K562 (cell line): ENCODE measurements around the gene FGF16. TPM values are rescaled to one million over a fixed set of nuclear protein-coding genes. Genes with fewer than 3 reads are reported as not detected.

Experiments
- ATAC-seq: fragments of 200-7000 bp; cut with Tn5 transposase; 3 replicates; pipeline ENCODE4 v1.9.1; 2020; ENCODE audit warnings: moderate library complexity
- BruUV-seq: library from RNA; stranded (reverse); fragments of 400-500 nt; replicated peaks from 2 replicates; lab custom pipeline; 2021; lab: Mats Ljungman, UMichigan
- CTCF ChIA-PET: fragments of 300-600 bp; formaldehyde crosslinking; extraction: SDS; loops from one replicate; lab custom pipeline; 2021; ENCODE audit warnings: low intra/inter-chr PET ratio; lab: Yijun Ruan, JAX
- POLR2A ChIA-PET: fragments of 300-600, 350-650 bp; sonication (Branson Sonifier 250); formaldehyde crosslinking; extraction: SDS; loops from one replicate; lab custom pipeline; 2021; ENCODE audit warnings: antibody characterized with exemption, inconsistent platforms; lab: Yijun Ruan, JAX
- DNase-seq, 4 experiments: peaks; one replicate each; pipeline versions ENCODE4 v3.0.0 to v3.0.0-alpha.2; 2011 to 2018; ENCODE audit warnings: low spot score in 3 of 4, mixed read lengths in 3 of 4; ENCODE audit errors: extremely low read depth in 1 of 4
- FAIRE-seq: peaks from 2 replicates; lab custom pipeline; 2011; peaks lifted over from hg19 to GRCh38; lab: Jason Lieb, UNC
- H2AFZ ChIP-seq: 2 replicates; pipeline ENCODE4 v1.6.0; 2011; ENCODE audit warnings: low read depth, low read length, control low read depth, inconsistent platforms
- H3K27ac ChIP-seq: fragments of 200-600 bp; 3 replicates; pipeline ENCODE4 v1.8.0; 2011; ENCODE audit warnings: low read depth, mild to moderate bottlenecking, control low read depth, inconsistent platforms, low read length, moderate library complexity, mixed read lengths; ENCODE audit errors: extremely low read depth
- H3K27me3 ChIP-seq, 2 experiments: fragments of 300-600 bp in 1 of 2; 2 replicates in 1 of 2; 3 replicates in 1 of 2; pipeline versions ENCODE4 v1.6.0 to v1.8.0; 2011; ENCODE audit warnings: inconsistent platforms in 2 of 2, low read length in 2 of 2, mild to moderate bottlenecking in 1 of 2, mixed read lengths in 1 of 2, moderate library complexity in 1 of 2; ENCODE audit not compliant: control insufficient read depth in 2 of 2, insufficient read depth in 2 of 2
- H3K36me3 ChIP-seq: fragments of 300-600 bp; 3 replicates; pipeline ENCODE4 v1.8.0; 2011; ENCODE audit warnings: mild to moderate bottlenecking, low read length, inconsistent platforms; ENCODE audit not compliant: control insufficient read depth, insufficient read depth
- H3K4me1 ChIP-seq, 2 experiments: fragments of 200-600 bp in 1 of 2; replicated peaks in 1 of 2; 2 replicates in 1 of 2; 3 replicates in 1 of 2; pipeline versions ENCODE4 v1.5.1 to v1.8.0; 2011; ENCODE audit warnings: inconsistent platforms in 2 of 2, low read length in 2 of 2, mild to moderate bottlenecking in 1 of 2, mixed read lengths in 1 of 2, moderate library complexity in 1 of 2; ENCODE audit not compliant: control insufficient read depth in 2 of 2, insufficient read depth in 2 of 2
- H3K4me2 ChIP-seq: 2 replicates; pipeline ENCODE4 v1.6.1; 2011; ENCODE audit warnings: low read length, control low read depth, inconsistent platforms, mixed read lengths; ENCODE audit not compliant: insufficient read depth
- H3K4me3 ChIP-seq: fragments of 200-600 bp; sonication (generic), shearing (Covaris generic); 2 replicates; pipeline ENCODE4 v1.5.1; 2016; ENCODE audit warnings: control low read depth, inconsistent platforms
- H3K79me2 ChIP-seq: fragments of 200-600 bp; 3 replicates; pipeline ENCODE4 v1.8.0; 2011; ENCODE audit warnings: low read length, inconsistent platforms; ENCODE audit not compliant: control insufficient read depth, insufficient read depth
- H3K9ac ChIP-seq, 2 experiments: 2 replicates each; pipeline versions ENCODE4 v1.6.0 to v1.6.1; 2011; ENCODE audit warnings: low read depth in 2 of 2, low read length in 2 of 2, control low read depth in 1 of 2, inconsistent platforms in 1 of 2, mild to moderate bottlenecking in 1 of 2, mixed read lengths in 1 of 2; ENCODE audit not compliant: insufficient read depth in 1 of 2
- H3K9me1 ChIP-seq: one replicate; pipeline ENCODE4 v1.6.0; 2011; ENCODE audit warnings: inconsistent platforms, mild to moderate bottlenecking, low read length, moderate library complexity; ENCODE audit not compliant: control insufficient read depth, insufficient read depth
- H3K9me3 ChIP-seq: replicated peaks from 2 replicates; pipeline ENCODE4 v1.5.1; 2011; ENCODE audit warnings: low read depth, low read length, inconsistent platforms; ENCODE audit not compliant: control insufficient read depth, insufficient read depth
- H4K20me1 ChIP-seq: replicated peaks from 2 replicates; pipeline ENCODE4 v1.6.1; 2011; ENCODE audit warnings: low read length, inconsistent platforms, mixed read lengths; ENCODE audit not compliant: control insufficient read depth, insufficient read depth
- CAMTA2 ChIP-seq: fragments of 250-450 bp; sonication (Bioruptor Pico); conservative IDR thresholded peaks from 2 replicates; pipeline ENCODE4 v1.5.1; 2022
- CTBP1 ChIP-seq: fragments of 450-650 bp; IDR thresholded peaks from 2 replicates; pipeline ENCODE4 v1.6.1; 2016; ENCODE audit warnings: borderline replicate concordance
- FOS ChIP-seq: IDR thresholded peaks from 3 replicates; pipeline ENCODE4 v1.6.1; 2011; ENCODE audit not compliant: insufficient read length; ENCODE audit errors: extremely low read depth
- FOSL1 ChIP-seq: fragments of 200-800 bp; sonication (Bioruptor generic); conservative IDR thresholded peaks from 2 replicates; pipeline ENCODE4 v1.6.1; 2016; ENCODE audit warnings: missing genetic modification characterization, missing compliant biosample characterization
- GATAD2B ChIP-seq: fragments of 450-650 bp; IDR thresholded peaks from 2 replicates; pipeline ENCODE4 v1.6.1; 2017; ENCODE audit warnings: mild to moderate bottlenecking, borderline replicate concordance
- GTF2F1 ChIP-seq: IDR thresholded peaks from 2 replicates; pipeline ENCODE4 v1.6.1; 2011; ENCODE audit warnings: low read depth, low read length, improper control_type of control experiment
- JUND ChIP-seq, 2 experiments: IDR thresholded peaks; 2 replicates in 1 of 2; 3 replicates in 1 of 2; pipeline ENCODE4 v1.6.1; 2011; ENCODE audit warnings: borderline replicate concordance in 2 of 2, low read depth in 2 of 2, low read length in 2 of 2, improper control_type of control experiment in 1 of 2, missing biosample characterization in 1 of 2, missing genetic modification characterization in 1 of 2, missing genetic modification reagents in 1 of 2
- L3MBTL2 ChIP-seq: fragments of 450-650 bp; IDR thresholded peaks from 2 replicates; pipeline ENCODE4 v1.6.1; 2016; ENCODE audit warnings: mild to moderate bottlenecking, moderate library complexity
- MECOM ChIP-seq: fragments of 250-450 bp; sonication (Bioruptor Pico); IDR thresholded peaks from 2 replicates; pipeline ENCODE4 v1.8.0; 2022; ENCODE audit warnings: inconsistent platforms
- NCOA4 ChIP-seq: fragments of 450-650 bp; IDR thresholded peaks from 2 replicates; pipeline ENCODE4 v1.6.1; 2018; ENCODE audit warnings: mild to moderate bottlenecking; ENCODE audit not compliant: partially characterized antibody
- NFE2 ChIP-seq: IDR thresholded peaks from 2 replicates; pipeline ENCODE4 v1.6.1; 2014; ENCODE audit warnings: antibody characterized with exemption, low read depth
- PHF21A ChIP-seq: fragments of 450-650 bp; IDR thresholded peaks from 2 replicates; pipeline ENCODE4 v1.6.1; 2017; ENCODE audit warnings: low read depth, borderline replicate concordance
- TOE1 ChIP-seq, 2 experiments: fragments of 450-650 bp in 1 of 2; sonication (generic) in 1 of 2; formaldehyde crosslinking in 1 of 2; IDR thresholded peaks; 2 replicates each; pipeline versions ENCODE4 v1.7.1 to v1.8.0; 2016 to 2022; ENCODE audit warnings: borderline replicate concordance in 2 of 2, mild to moderate bottlenecking in 2 of 2, antibody characterized with exemption in 1 of 2, inconsistent platforms in 1 of 2, low read depth in 1 of 2, missing genetic modification reagents in 1 of 2, moderate library complexity in 1 of 2
- XRCC4 ChIP-seq: IDR thresholded peaks from one replicate; pipeline ENCODE4 v1.6.1; 2011; ENCODE audit not compliant: insufficient read depth, insufficient read length; ENCODE audit errors: extremely low read depth
- ZNF347 ChIP-seq: fragments of 450-650 bp; formaldehyde crosslinking; IDR thresholded peaks from 2 replicates; pipeline ENCODE4 v1.4.0; 2020; ENCODE audit warnings: low read depth, mild to moderate bottlenecking, moderate library complexity
- ZNF785 ChIP-seq: fragments of 250-450 bp; sonication (Bioruptor Pico); IDR thresholded peaks from 2 replicates; pipeline ENCODE4 v1.4.0; 2020; ENCODE audit warnings: mild to moderate bottlenecking
- WGBS: fragments of 100-300 bp; shearing (Covaris generic); methylation state at CpG from one replicate; pipeline ENCODE4 v1.1.6; 2016; ENCODE audit warnings: low coverage, mixed read lengths; ENCODE audit not compliant: insufficient coverage; ENCODE audit errors: missing lambda C conversion rate; 5-methylcytosine and 5-hydroxymethylcytosine counted together
- in situ Hi-C: fragments of 300-500 bp; cut with MboI; formaldehyde crosslinking; loops from 4 replicates; pipeline ENCODE4 v1.15.0; 2018; ENCODE audit warnings: inconsistent platforms, mixed read lengths
- intact Hi-C: fragments of 100-400 bp; cut with micrococcal nuclease; formaldehyde crosslinking; loops from 2 replicates; pipeline ENCODE4 v1.14.2; 2022
- polyA plus RNA-seq, 8 experiments: library from polyadenylated mRNA; depleted of rRNA in 4 of 8; stranded (reverse) in 5 of 8; unstranded in 3 of 8; fragments of >200 nt; fragmentation: Nextera tagmentation in 2 of 8; fragmentation: Illumina TruSeq in 1 of 8; extraction: Ambion mirVana in 2 of 8; extraction: Trizol in 1 of 8; gene quantifications; 2 replicates each; pipeline versions ENCODE4 v1.2.1 to v1.2.3, GENCODE V29; 2011 to 2014; ENCODE audit warnings: inconsistent platforms in 1 of 8, missing spikeins in 1 of 8
- total RNA-seq, 7 experiments: library from RNA; depleted of rRNA in 6 of 7; stranded (reverse); fragments of >200 nt in 6 of 7; fragmentation: Illumina TruSeq in 2 of 7; extraction: Trizol in 2 of 7; gene quantifications; 2 replicates each; pipeline versions ENCODE4 v1.2.1 to v1.2.3, GENCODE V29; 2011 to 2021; ENCODE audit warnings: low replicate concordance in 1 of 7
- TF ChIP-seq, protein P1 (sequence below): fragments of 250-450 bp; sonication (Bioruptor Pico); IDR thresholded peaks from 2 replicates; pipeline ENCODE4 v1.4.0; 2020; ENCODE audit warnings: mild to moderate bottlenecking, moderate library complexity
- TF ChIP-seq, protein P2 (sequence below): IDR thresholded peaks from 2 replicates; pipeline ENCODE4 v1.6.1; 2011; ENCODE audit not compliant: insufficient read length; ENCODE audit errors: extremely low read depth

Gene FGF16
- total and polyA plus RNA-seq, 9 of the 15 experiments (the other 6 are each of a cell fraction or from before 2014, with no cell fraction given): not detected

DNA sequence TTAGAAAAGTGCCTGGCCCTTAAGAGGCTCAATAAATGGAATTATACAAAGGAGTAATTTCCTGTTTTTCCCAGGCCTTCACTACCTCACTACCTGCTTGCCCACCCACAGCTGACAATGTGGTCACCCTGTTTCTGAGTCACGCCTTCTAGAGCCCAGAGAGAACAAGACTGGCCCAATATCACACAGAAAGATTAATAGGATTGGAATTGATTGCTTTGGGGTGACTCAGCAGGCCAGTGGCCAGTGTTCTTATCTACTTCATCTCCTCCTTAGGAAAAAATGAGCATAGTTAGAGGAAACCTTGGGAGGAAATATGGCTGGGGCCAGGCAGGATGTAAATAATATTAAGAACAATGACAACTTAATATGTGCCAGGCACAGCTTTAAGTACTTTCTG lies 4.5 kb upstream of the FGF16 start:
- intact Hi-C loops: loop anchor here (10.0 kb wide), 1 partner anchor 452 kb away; the partner anchor contains the start of genes COX7B and MAGT1
- H3K4me1 ChIP-seq: peaks cover 0 to 5% of the 10 kb centered on the region in 2 experiments; a peak in 2 of 5 replicates
- 0% methylated on average over 1 of the region's 1 CpG for WGBS
- H3K4me3 ChIP-seq: no peak overlapping the region
- H3K9me3 ChIP-seq: no peaks in the 10 kb centered on the region
- H3K79me2 ChIP-seq: no peaks in the 10 kb centered on the region
- no peak overlapping the region for H3K27ac ChIP-seq
- H3K27me3 ChIP-seq: no peaks in the 10 kb centered on the region
- H3K9me1 ChIP-seq: no peaks in the 10 kb centered on the region
- no peak overlapping the region for H3K9ac ChIP-seq
- H3K36me3 ChIP-seq: no peaks in the 10 kb centered on the region
- no TSS peak for BruUV-seq
- CTCF ChIA-PET: no interaction called here
- FAIRE-seq (no peak), DNase-seq (no peak), ATAC-seq (no peak)
- H4K20me1 ChIP-seq: no peaks in the 10 kb centered on the region
- POLR2A ChIA-PET: no interaction called here
- H3K4me2 ChIP-seq: no peak overlapping the region
- in situ Hi-C loops: no loop called here
- H2AFZ ChIP-seq: no peak overlapping the region
- TF ChIP-seq PHF21A: no peak
- TF ChIP-seq NCOA4: no peak
- no peak for TF ChIP-seq FOS
- TF ChIP-seq GATAD2B: no peak
- no peak for TF ChIP-seq L3MBTL2
- TF ChIP-seq TOE1 (IDR thresholded peaks at IDR 0.05; ENCODE audit: borderline replicate concordance): no peak
- no peak for TF ChIP-seq TOE1 (CRISPR knock-in tag; IDR thresholded peaks at IDR 0.05; ENCODE audit: borderline replicate concordance, low read depth)
- TF ChIP-seq MECOM (CRISPR knock-in tag): no peak
- no peak for TF ChIP-seq GTF2F1
- TF ChIP-seq XRCC4: no peak
- TF ChIP-seq CAMTA2: no peak
- TF ChIP-seq, protein P1, sequence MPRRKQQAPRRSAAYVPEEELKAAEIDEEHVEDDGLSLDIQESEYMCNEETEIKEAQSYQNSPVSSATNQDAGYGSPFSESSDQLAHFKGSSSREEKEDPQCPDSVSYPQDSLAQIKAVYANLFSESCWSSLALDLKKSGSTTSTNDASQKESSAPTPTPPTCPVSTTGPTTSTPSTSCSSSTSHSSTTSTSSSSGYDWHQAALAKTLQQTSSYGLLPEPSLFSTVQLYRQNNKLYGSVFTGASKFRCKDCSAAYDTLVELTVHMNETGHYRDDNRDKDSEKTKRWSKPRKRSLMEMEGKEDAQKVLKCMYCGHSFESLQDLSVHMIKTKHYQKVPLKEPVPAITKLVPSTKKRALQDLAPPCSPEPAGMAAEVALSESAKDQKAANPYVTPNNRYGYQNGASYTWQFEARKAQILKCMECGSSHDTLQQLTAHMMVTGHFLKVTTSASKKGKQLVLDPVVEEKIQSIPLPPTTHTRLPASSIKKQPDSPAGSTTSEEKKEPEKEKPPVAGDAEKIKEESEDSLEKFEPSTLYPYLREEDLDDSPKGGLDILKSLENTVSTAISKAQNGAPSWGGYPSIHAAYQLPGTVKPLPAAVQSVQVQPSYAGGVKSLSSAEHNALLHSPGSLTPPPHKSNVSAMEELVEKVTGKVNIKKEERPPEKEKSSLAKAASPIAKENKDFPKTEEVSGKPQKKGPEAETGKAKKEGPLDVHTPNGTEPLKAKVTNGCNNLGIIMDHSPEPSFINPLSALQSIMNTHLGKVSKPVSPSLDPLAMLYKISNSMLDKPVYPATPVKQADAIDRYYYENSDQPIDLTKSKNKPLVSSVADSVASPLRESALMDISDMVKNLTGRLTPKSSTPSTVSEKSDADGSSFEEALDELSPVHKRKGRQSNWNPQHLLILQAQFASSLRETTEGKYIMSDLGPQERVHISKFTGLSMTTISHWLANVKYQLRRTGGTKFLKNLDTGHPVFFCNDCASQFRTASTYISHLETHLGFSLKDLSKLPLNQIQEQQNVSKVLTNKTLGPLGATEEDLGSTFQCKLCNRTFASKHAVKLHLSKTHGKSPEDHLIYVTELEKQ (CRISPR knock-in tag): no peak
- TF ChIP-seq FOSL1 (tag): peak; percentile 38; the same call in 1 of the 2 replicates
- TF ChIP-seq ZNF785 (CRISPR knock-in tag): no peak
- no peak for TF ChIP-seq ZNF347 (CRISPR knock-in tag)
- TF ChIP-seq JUND (IDR thresholded peaks at IDR 0.05; ENCODE audit: borderline replicate concordance, low read depth, low read length): peak; percentile 21; the same call in 1 of the 2 replicates
- no peak for TF ChIP-seq JUND (tag; IDR thresholded peaks at IDR 0.05; ENCODE audit: borderline replicate concordance, low read depth, low read length)
- no peak for TF ChIP-seq CTBP1
- TF ChIP-seq, protein P2, sequence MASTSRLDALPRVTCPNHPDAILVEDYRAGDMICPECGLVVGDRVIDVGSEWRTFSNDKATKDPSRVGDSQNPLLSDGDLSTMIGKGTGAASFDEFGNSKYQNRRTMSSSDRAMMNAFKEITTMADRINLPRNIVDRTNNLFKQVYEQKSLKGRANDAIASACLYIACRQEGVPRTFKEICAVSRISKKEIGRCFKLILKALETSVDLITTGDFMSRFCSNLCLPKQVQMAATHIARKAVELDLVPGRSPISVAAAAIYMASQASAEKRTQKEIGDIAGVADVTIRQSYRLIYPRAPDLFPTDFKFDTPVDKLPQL: no peak
- 0 out of 2 replicates have a peak, but pooled peaks have one; percentile 6 for TF ChIP-seq NFE2
